ENCODE data around the gene SEPTIN12.

Gene SEPTIN12

DNA sequence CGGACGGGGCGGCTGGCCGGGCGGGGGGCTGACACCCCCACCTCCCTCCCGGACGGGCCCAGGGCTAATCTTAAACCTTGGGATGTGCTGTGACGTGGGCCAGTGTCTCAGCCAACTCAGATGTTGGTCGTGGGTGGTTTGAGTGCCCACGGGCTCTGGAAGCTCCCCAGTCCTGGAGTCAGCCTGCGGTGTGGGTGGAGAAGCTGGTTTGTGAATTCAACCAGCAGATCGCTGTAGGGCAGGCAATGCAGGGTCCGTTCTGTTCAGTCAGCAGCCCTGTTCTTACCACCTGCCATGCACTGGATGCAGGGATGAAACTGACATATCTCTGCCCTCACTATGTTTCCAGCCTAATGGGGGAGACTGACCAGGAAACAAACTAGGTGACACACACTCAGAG, 13.1 kb downstream of the SEPTIN12 start:
- no peaks in the 10 kb centered on the region for H3F3A ChIP-seq (ENCODE audit: insufficient read depth, low read length)
- H2AFZ ChIP-seq (ENCODE audit: low read length): no peak overlapping the region
- no peaks in the 10 kb centered on the region for H3K4me1 ChIP-seq (ENCODE audit: low read length)
- no peaks in the 10 kb centered on the region for H3K79me2 ChIP-seq (ENCODE audit: low read length)
- TF ChIP-seq EZH2 (optimal IDR thresholded peaks at IDR 0.05; ENCODE audit: low read depth, low read length) (no peak), EZH2phosphoT487 (IDR thresholded peaks at IDR 0.05; ENCODE audit: low read length) (no peak)
- TF ChIP-seq, protein P1, sequence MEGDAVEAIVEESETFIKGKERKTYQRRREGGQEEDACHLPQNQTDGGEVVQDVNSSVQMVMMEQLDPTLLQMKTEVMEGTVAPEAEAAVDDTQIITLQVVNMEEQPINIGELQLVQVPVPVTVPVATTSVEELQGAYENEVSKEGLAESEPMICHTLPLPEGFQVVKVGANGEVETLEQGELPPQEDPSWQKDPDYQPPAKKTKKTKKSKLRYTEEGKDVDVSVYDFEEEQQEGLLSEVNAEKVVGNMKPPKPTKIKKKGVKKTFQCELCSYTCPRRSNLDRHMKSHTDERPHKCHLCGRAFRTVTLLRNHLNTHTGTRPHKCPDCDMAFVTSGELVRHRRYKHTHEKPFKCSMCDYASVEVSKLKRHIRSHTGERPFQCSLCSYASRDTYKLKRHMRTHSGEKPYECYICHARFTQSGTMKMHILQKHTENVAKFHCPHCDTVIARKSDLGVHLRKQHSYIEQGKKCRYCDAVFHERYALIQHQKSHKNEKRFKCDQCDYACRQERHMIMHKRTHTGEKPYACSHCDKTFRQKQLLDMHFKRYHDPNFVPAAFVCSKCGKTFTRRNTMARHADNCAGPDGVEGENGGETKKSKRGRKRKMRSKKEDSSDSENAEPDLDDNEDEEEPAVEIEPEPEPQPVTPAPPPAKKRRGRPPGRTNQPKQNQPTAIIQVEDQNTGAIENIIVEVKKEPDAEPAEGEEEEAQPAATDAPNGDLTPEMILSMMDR (IDR thresholded peaks at IDR 0.05; ENCODE audit: low read length): no peak
- H4K20me1 ChIP-seq (ENCODE audit: insufficient read depth, low read length): no peaks in the 10 kb centered on the region
- no peak for DNase-seq
- H3K9me2 ChIP-seq (replicated peaks; ENCODE audit: insufficient read depth, low read length): no peaks in the 10 kb centered on the region
- H3K27me3 ChIP-seq (replicated peaks; ENCODE audit: insufficient read depth, low read length): 0 out of 2 replicates have a peak, but pooled peaks cover 5% of the 10 kb centered on the region
- no peaks in the 10 kb centered on the region for H3K36me3 ChIP-seq (replicated peaks; ENCODE audit: insufficient read depth, low read length)
- no peak overlapping the region for H3K4me3 ChIP-seq (ENCODE audit: low read length)
- no peak overlapping the region for H3K4me2 ChIP-seq (ENCODE audit: low read depth, low read length)
- no peak overlapping the region for H3K27ac ChIP-seq (ENCODE audit: low read length)
- H3K9ac ChIP-seq (ENCODE audit: low read length): no peak overlapping the region
- no peaks in the 10 kb centered on the region for H3K9me3 ChIP-seq (replicated peaks; ENCODE audit: insufficient read depth, low read length)

DNA sequence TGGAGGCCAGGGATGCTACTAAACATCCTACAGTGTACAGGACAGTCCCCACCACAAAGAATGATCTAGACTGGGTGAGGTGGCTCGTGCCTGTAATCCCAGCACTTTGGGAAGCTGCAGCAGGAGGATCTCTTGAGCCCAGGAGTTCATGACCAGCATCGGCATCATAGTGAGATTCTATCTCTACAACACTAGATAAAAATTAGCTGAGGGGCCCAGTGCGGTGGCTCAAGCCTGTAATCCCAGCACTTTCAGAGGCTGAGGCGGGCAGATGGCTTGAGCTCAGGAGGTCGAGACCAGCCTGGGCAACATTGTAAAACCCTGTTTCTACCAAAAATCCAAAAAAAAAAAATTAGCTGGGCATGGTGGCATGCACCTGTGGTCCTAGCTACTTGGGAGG, 15.8 kb downstream of the SEPTIN12 start:
- Histone ChIP-seq H3K27ac (ENCODE audit: low read length) (no peak overlapping the region), H4K20me1 (ENCODE audit: insufficient read depth, low read length) (no peaks in the 10 kb centered on the region), H3K27me3 (replicated peaks; ENCODE audit: insufficient read depth, low read length) (0 out of 2 replicates have a peak, but pooled peaks cover 5% of the 10 kb centered on the region), H2AFZ (ENCODE audit: low read length) (no peak overlapping the region), H3K4me3 (ENCODE audit: low read length) (no peak overlapping the region), H3K9me3 (replicated peaks; ENCODE audit: insufficient read depth, low read length) (no peaks in the 10 kb centered on the region), H3K36me3 (replicated peaks; ENCODE audit: insufficient read depth, low read length) (no peaks in the 10 kb centered on the region), H3K4me2 (ENCODE audit: low read depth, low read length) (no peak overlapping the region), H3K4me1 (ENCODE audit: low read length) (peaks cover 3% of the 10 kb centered on the region; the same call in 1 of the 2 replicates), H3K9ac (ENCODE audit: low read length) (no peak overlapping the region), H3K9me2 (replicated peaks; ENCODE audit: insufficient read depth, low read length) (no peaks in the 10 kb centered on the region), H3F3A (ENCODE audit: insufficient read depth, low read length) (peaks cover 17% of the 10 kb centered on the region; the same call in 1 of the 2 replicates), H3K79me2 (ENCODE audit: low read length) (no peaks in the 10 kb centered on the region)
- DNase-seq: no peak
- TF ChIP-seq EZH2 (optimal IDR thresholded peaks at IDR 0.05; ENCODE audit: low read depth, low read length): no peak
- no peak for TF ChIP-seq EZH2phosphoT487 (IDR thresholded peaks at IDR 0.05; ENCODE audit: low read length)
- TF ChIP-seq, protein P1 (IDR thresholded peaks at IDR 0.05; ENCODE audit: low read length): no peak

DNA sequence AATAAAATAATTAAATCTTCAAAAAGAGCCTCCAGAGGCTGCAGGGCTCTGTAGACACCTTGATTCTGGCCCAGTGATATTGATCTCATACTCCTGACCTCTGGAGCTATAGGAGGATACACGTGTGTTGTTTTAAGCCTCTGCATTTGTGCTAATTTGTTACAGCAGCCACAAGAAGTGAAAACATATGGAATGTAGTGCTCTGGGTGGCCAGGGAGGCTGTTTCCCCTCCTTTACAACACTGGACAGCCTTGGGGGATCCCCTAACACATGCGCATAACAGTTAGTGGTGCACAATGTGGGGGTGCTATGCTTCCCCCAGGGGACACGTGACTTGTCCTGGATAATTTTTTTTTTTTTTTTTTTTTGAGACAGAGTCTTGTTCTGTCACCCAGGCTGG, 16.5 kb downstream of the SEPTIN12 start:
- Histone ChIP-seq H3K9me3 (replicated peaks; ENCODE audit: insufficient read depth, low read length) (no peaks in the 10 kb centered on the region), H3F3A (ENCODE audit: insufficient read depth, low read length) (peaks cover 17% of the 10 kb centered on the region; the same call in 1 of the 2 replicates), H3K4me3 (ENCODE audit: low read length) (no peak overlapping the region), H3K27me3 (replicated peaks; ENCODE audit: insufficient read depth, low read length) (0 out of 2 replicates have a peak, but pooled peaks cover 5% of the 10 kb centered on the region), H3K9ac (ENCODE audit: low read length) (no peak overlapping the region), H3K4me2 (ENCODE audit: low read depth, low read length) (no peak overlapping the region), H3K79me2 (ENCODE audit: low read length) (peaks cover 3% of the 10 kb centered on the region), H3K27ac (ENCODE audit: low read length) (no peak overlapping the region), H3K4me1 (ENCODE audit: low read length) (peaks cover 3% of the 10 kb centered on the region; the same call in 1 of the 2 replicates), H2AFZ (ENCODE audit: low read length) (no peak overlapping the region), H3K36me3 (replicated peaks; ENCODE audit: insufficient read depth, low read length) (no peaks in the 10 kb centered on the region), H4K20me1 (ENCODE audit: insufficient read depth, low read length) (no peaks in the 10 kb centered on the region), H3K9me2 (replicated peaks; ENCODE audit: insufficient read depth, low read length) (no peaks in the 10 kb centered on the region)
- TF ChIP-seq, protein P1 (IDR thresholded peaks at IDR 0.05; ENCODE audit: low read length): no peak
- TF ChIP-seq EZH2phosphoT487 (IDR thresholded peaks at IDR 0.05; ENCODE audit: low read length) (no peak), EZH2 (optimal IDR thresholded peaks at IDR 0.05; ENCODE audit: low read depth, low read length) (no peak)
- no peak for DNase-seq

Data from MM.1S (cell line).